HFF-Myc (cell line): Measurements from ENCODE around the gene CD40.
A peak's percentile ranks its signal among the peaks of the same experiment; 100 is the strongest.

Experiments used
- DNase-seq: peaks from one replicate; pipeline ENCODE4 v3.0.0-alpha.2; 2011; ENCODE audit warnings: low read depth; ENCODE audit errors: extremely low read depth
- H3K4me3 ChIP-seq: replicated peaks from 2 replicates; pipeline ENCODE4 v1.5.1; 2011; ENCODE audit warnings: low read depth, mild to moderate bottlenecking, control low read depth, low read length
- CTCF ChIP-seq: IDR thresholded peaks from 2 replicates; pipeline ENCODE4 v1.5.1; 2012; ENCODE audit warnings: mild to moderate bottlenecking, low read depth, low read length, control low read depth; ENCODE audit errors: missing control alignments

The CD40 gene

GRCh38 chr20:46117704-46118467 is at the start of gene CD40:
TSS of gene CD40 (plus strand) at chr20:46118314. CDS start at chr20:46118344, 30 bp downstream.
- no peak for TF ChIP-seq CTCF
- H3K4me3 ChIP-seq: peak within 1 kb of the TSS; percentile 20
- DNase-seq: no peak

- no peak for DNase-seq
- no peak overlapping the region for H3K4me3 ChIP-seq
- TF ChIP-seq CTCF: no peak
These were observed 47.8 kb upstream of the CD40 start for GRCh38 chr20:46070215-46070900.

GRCh38 chr20:46071573-46071972 is 46.5 kb upstream of the CD40 start:
- no peak for DNase-seq
- no peak overlapping the region for H3K4me3 ChIP-seq
- no peak for TF ChIP-seq CTCF

- no peak for TF ChIP-seq CTCF
- DNase-seq: no peak
These were observed 45.1 kb upstream of the CD40 start for GRCh38 chr20:46073024-46073423.

GRCh38 chr20:46073443-46073842 is 44.7 kb upstream of the CD40 start:
- no peak for DNase-seq
- H3K4me3 ChIP-seq: no peak overlapping the region
- TF ChIP-seq CTCF: no peak

More at GRCh38 chr20:46073024-46073423, 45.1 kb upstream of the CD40 start:
- H3K4me3 ChIP-seq: no peak overlapping the region

- DNase-seq: no peak
- TF ChIP-seq CTCF: no peak
- no peak overlapping the region for H3K4me3 ChIP-seq
These were observed 44.1 kb upstream of the CD40 start for GRCh38 chr20:46074006-46074405.

- no peak overlapping the region for H3K4me3 ChIP-seq
- TF ChIP-seq CTCF: no peak
- no peak for DNase-seq
These were observed 41.3 kb upstream of the CD40 start for GRCh38 chr20:46076806-46077205.
